Left renal pelvis (tissue), 4 donors: ENCODE results near the gene MAPT. TPM values are rescaled to one million over a fixed set of nuclear protein-coding genes. Genes with fewer than 3 reads are reported as not detected.

Experiments used
- DNase-seq, 4 donors: peaks; one replicate each; pipeline ENCODE4 v3.0.0-alpha.2; 2013; ENCODE audit warnings: low read depth in 4 of 4, low spot score in 3 of 4
- polyA plus RNA-seq, 4 donors: library from polyadenylated mRNA; unstranded; fragments of 120-200 nt; gene quantifications; one replicate each; pipeline ENCODE4 v1.2.1, GENCODE V29; 2013; ENCODE audit not compliant: insufficient read length in 4 of 4

MAPT gene
- polyA plus RNA-seq, 4 donors = 7.2 to 11.2 (median 8.2) TPM

- DNase-seq = no peak
Observed at GRCh38 chr17:46025060-46025459, 130.7 kb downstream of the MAPT start.

GRCh38 chr17:46025510-46026165 lies 131.3 kb downstream of the MAPT start:
- DNase-seq = no peak

- DNase-seq = no peak
Observed at GRCh38 chr17:46026166-46027047, 132.1 kb downstream of the MAPT start.

GRCh38 chr17:46027048-46027975 lies 133.0 kb downstream of the MAPT start:
- DNase-seq = no peak

- no peak for DNase-seq
Observed at GRCh38 chr17:46027976-46028325, 133.6 kb downstream of the MAPT start.

GRCh38 chr17:46028374-46028773 lies 134.0 kb downstream of the MAPT start:
- DNase-seq = no peak

GRCh38 chr17:46028981-46029565 lies 134.7 kb downstream of the MAPT start:
- no peak for DNase-seq

GRCh38 chr17:46029627-46030026 lies 135.3 kb downstream of the MAPT start:
- DNase-seq = no peak

- DNase-seq = no peak
Observed at GRCh38 chr17:46030752-46031151, 136.4 kb downstream of the MAPT start.

GRCh38 chr17:46031440-46031839 lies 137.1 kb downstream of the MAPT start:
- DNase-seq = no peak

- no peak for DNase-seq
Observed at GRCh38 chr17:46031920-46032319, 137.6 kb downstream of the MAPT start.

- no peak for DNase-seq
Observed at GRCh38 chr17:46032909-46033308, 138.6 kb downstream of the MAPT start.

- DNase-seq = no peak
Observed at GRCh38 chr17:46033392-46033791, 139.0 kb downstream of the MAPT start.

- DNase-seq = no peak
Observed at GRCh38 chr17:46035112-46035818, 140.9 kb downstream of the MAPT start.

- DNase-seq = no peak
Observed at GRCh38 chr17:46036491-46036890, 142.1 kb downstream of the MAPT start.

GRCh38 chr17:46037722-46038255 lies 143.4 kb downstream of the MAPT start:
- DNase-seq = no peak

- DNase-seq = no peak
Observed at GRCh38 chr17:46038414-46038813, 144.1 kb downstream of the MAPT start.

GRCh38 chr17:46038937-46039336 lies 144.6 kb downstream of the MAPT start:
- DNase-seq = no peak

- DNase-seq = no peak
Observed at GRCh38 chr17:46039592-46040186, 145.3 kb downstream of the MAPT start.
